GM18861 (cell line): ENCODE measurements around the gene ARL10.

Source experiments
- ATAC-seq: cut with Tn5 transposase; IDR thresholded peaks from one replicate; pipeline ENCODE4 v1.9.1; 2021; ENCODE audit not compliant: unreplicated experiment

Gene ARL10

GRCh38 chr5:176361437-176362232 lies 3.7 kb upstream of the ARL10 start, which contains the start of gene KIAA1191:
KIAA1191 (minus strand) TSS chr5:176361764; CDS start chr5:176359508, 2,256 bp downstream.
- peak; percentile 83 for ATAC-seq

- ATAC-seq = no peak
These were observed 3.1 kb upstream of the ARL10 start for GRCh38 chr5:176362233-176362490.

- ATAC-seq = no peak
These were observed 429 bp upstream of the ARL10 start for GRCh38 chr5:176364765-176365350.

GRCh38 chr5:176366232-176366894 lies 1.1 kb downstream of the ARL10 start:
- no peak for ATAC-seq

GRCh38 chr5:176368726-176369125 lies 3.4 kb downstream of the ARL10 start:
- no peak for ATAC-seq

- ATAC-seq = no peak
These were observed 4.8 kb downstream of the ARL10 start for GRCh38 chr5:176369934-176370711.

- no peak for ATAC-seq
These were observed 6.6 kb downstream of the ARL10 start for GRCh38 chr5:176371621-176372539.

- ATAC-seq = no peak
These were observed 8.0 kb downstream of the ARL10 start for GRCh38 chr5:176373100-176373818.

- no peak for ATAC-seq
These were observed 14.6 kb downstream of the ARL10 start for GRCh38 chr5:176379881-176380280.

GRCh38 chr5:176381423-176381822 lies 16.1 kb downstream of the ARL10 start:
- no peak for ATAC-seq

- ATAC-seq = no peak
These were observed 16.7 kb downstream of the ARL10 start for GRCh38 chr5:176381979-176382378.

GRCh38 chr5:176382721-176383120 lies 17.4 kb downstream of the ARL10 start:
- no peak for ATAC-seq

- no peak for ATAC-seq
These were observed 18.1 kb downstream of the ARL10 start for GRCh38 chr5:176383248-176383905.

- ATAC-seq = no peak
These were observed 18.7 kb downstream of the ARL10 start for GRCh38 chr5:176383961-176384360.

- ATAC-seq = no peak
These were observed 19.2 kb downstream of the ARL10 start for GRCh38 chr5:176384366-176384930.

- no peak for ATAC-seq
These were observed 19.7 kb downstream of the ARL10 start for GRCh38 chr5:176384991-176385390.

GRCh38 chr5:176386491-176386890 lies 21.2 kb downstream of the ARL10 start:
- no peak for ATAC-seq

- no peak for ATAC-seq
These were observed 22.2 kb downstream of the ARL10 start for GRCh38 chr5:176387384-176387925.

- ATAC-seq = no peak
These were observed 22.7 kb downstream of the ARL10 start for GRCh38 chr5:176388003-176388443.
